Upper lobe of left lung (tissue), 4 donors: ENCODE measurements around the gene MTG1.

ENCODE experiments used
- EP300 ChIP-seq, 4 donors: sonication (generic); formaldehyde crosslinking; IDR thresholded peaks; one replicate each; pipeline ENCODE4 v1.5.1; 2017; ENCODE audit warnings: antibody characterized with exemption in 4 of 4, control low read depth in 2 of 4
- TF ChIP-seq, protein P1 (sequence below), 6 experiments: fragments of 450-650 bp in 4 of 6; fragments of 200-600 bp in 2 of 6; sonication (generic) in 2 of 6; IDR thresholded peaks; one replicate each; pipeline ENCODE4 v1.5.1; 2016 to 2019; ENCODE audit warnings: antibody characterized with exemption in 6 of 6

DNA sequence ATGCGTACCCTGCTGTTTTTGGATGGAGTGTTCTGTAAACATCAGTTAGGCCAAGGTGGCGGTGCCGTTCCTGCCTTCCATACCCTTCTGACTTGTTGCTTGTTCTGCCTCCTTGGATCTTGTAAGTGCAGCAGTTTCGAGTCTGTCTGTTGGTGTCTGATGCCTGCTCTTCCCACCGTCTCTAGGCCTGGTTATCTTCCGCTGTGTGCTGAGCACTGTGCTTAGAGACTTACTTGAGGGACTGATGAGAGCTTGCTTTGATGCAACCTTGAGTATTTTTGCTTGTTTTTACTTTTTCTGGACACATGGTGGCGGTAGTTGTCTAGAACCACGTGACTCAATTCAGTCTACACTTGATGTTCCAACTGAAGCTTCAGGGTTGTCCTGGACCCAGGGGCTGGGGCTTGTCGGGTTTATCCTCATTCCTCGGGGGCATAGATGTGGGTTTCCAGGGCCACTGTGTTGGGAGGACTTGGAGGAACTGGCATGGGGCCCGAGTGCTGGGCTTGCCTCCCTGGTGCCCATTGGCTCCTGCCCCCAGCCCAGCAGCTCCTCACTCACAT lies 44.8 kb downstream of the MTG1 start:
- TF ChIP-seq, protein P1, sequence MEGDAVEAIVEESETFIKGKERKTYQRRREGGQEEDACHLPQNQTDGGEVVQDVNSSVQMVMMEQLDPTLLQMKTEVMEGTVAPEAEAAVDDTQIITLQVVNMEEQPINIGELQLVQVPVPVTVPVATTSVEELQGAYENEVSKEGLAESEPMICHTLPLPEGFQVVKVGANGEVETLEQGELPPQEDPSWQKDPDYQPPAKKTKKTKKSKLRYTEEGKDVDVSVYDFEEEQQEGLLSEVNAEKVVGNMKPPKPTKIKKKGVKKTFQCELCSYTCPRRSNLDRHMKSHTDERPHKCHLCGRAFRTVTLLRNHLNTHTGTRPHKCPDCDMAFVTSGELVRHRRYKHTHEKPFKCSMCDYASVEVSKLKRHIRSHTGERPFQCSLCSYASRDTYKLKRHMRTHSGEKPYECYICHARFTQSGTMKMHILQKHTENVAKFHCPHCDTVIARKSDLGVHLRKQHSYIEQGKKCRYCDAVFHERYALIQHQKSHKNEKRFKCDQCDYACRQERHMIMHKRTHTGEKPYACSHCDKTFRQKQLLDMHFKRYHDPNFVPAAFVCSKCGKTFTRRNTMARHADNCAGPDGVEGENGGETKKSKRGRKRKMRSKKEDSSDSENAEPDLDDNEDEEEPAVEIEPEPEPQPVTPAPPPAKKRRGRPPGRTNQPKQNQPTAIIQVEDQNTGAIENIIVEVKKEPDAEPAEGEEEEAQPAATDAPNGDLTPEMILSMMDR (IDR thresholded peaks at IDR 0.05), result no peak
- TF ChIP-seq EP300 (IDR thresholded peaks at IDR 0.05), result no peak
